Uterus (tissue), 4 donors: Measurements from ENCODE around the gene PCSK2. TPM values are rescaled to one million over a fixed set of nuclear protein-coding genes. Genes with fewer than 3 reads are reported as not detected.

Experiments
- DNase-seq, 2 donors: peaks; one replicate each; pipeline ENCODE4 v3.0.0-alpha.2; 2019 to 2020
- H3K27ac ChIP-seq, 2 donors: fragments of 200-600 bp; sonication (generic); 1 replicate in 1 of 2; 2 replicates in 1 of 2; pipeline ENCODE4 v1.5.1; 2016 to 2018
- H3K27me3 ChIP-seq, 2 donors: fragments of 200-600 bp; sonication (generic); one replicate each; pipeline ENCODE4 v1.5.1; 2018 to 2019; ENCODE audit warnings: control low read depth in 1 of 2
- H3K36me3 ChIP-seq, 2 donors: fragments of 200-600 bp; sonication (generic); one replicate each; pipeline ENCODE4 v1.5.1; 2019; ENCODE audit warnings: control low read depth in 1 of 2
- H3K4me1 ChIP-seq, 2 donors: fragments of 200-600 bp; sonication (generic); one replicate each; pipeline ENCODE4 v1.5.1; 2018 to 2019; ENCODE audit warnings: control low read depth in 1 of 2
- H3K4me3 ChIP-seq, 2 donors: fragments of 200-600 bp; sonication (generic); 1 replicate in 1 of 2; 2 replicates in 1 of 2; pipeline ENCODE4 v1.5.1; 2018 to 2019; ENCODE audit warnings: mild to moderate bottlenecking in 1 of 2
- H3K9me3 ChIP-seq, 2 donors: fragments of 200-600 bp; sonication (generic); one replicate each; pipeline ENCODE4 v1.5.1; 2019; ENCODE audit warnings: control low read depth in 1 of 2
- CTCF ChIP-seq, 4 experiments: fragments of 200-600 bp in 2 of 4; fragments of 450-650 bp in 2 of 4; sonication (generic) in 2 of 4; IDR thresholded peaks; one replicate each; pipeline ENCODE4 v1.5.1; 2016 to 2019; ENCODE audit warnings: antibody characterized with exemption in 4 of 4, mild to moderate bottlenecking in 2 of 4, moderate library complexity in 1 of 4
- POLR2A ChIP-seq, 2 donors: fragments of 450-650 bp; IDR thresholded peaks; one replicate each; pipeline ENCODE4 v1.6.1; 2016; ENCODE audit warnings: antibody characterized with exemption in 2 of 2, mild to moderate bottlenecking in 1 of 2, moderate library complexity in 1 of 2
- intact Hi-C: fragments of 100-400 bp; cut with DNase I; formaldehyde crosslinking; loops from one replicate; pipeline ENCODE4 v1.15.1; 2023; ENCODE audit warnings: low total_unique reads
- total RNA-seq, 4 donors: library from RNA; depleted of rRNA in 3 of 4; stranded (reverse); fragments of >200 nt in 3 of 4; gene quantifications; one replicate each; pipeline versions ENCODE4 v1.1.0 to v1.2.4, GENCODE V29; 2014 to 2023
- donor health status: DM: yes; HTN: yes; CAD: no.

The PCSK2 gene
- total RNA-seq, 4 donors from 2014 or later = 0.37 to 1.6 TPM; not detected in 2

GRCh38 chr20:17314264-17314663 is 87.4 kb downstream of the PCSK2 start:
- no peaks in the 10 kb centered on the region for H3K9me3 ChIP-seq
- intact Hi-C loops = no loop called here

GRCh38 chr20:17315407-17316231 is 88.8 kb downstream of the PCSK2 start:
- H3K9me3 ChIP-seq = no peaks in the 10 kb centered on the region
- H3K36me3 ChIP-seq = no peaks in the 10 kb centered on the region
- DNase-seq = no peak
- no peak overlapping the region for H3K4me3 ChIP-seq
- intact Hi-C loops = no loop called here
- no peaks in the 10 kb centered on the region for H3K27me3 ChIP-seq
- no peaks in the 10 kb centered on the region for H3K4me1 ChIP-seq
- TF ChIP-seq POLR2A (IDR thresholded peaks at IDR 0.05) (no peak), CTCF (IDR thresholded peaks at IDR 0.05) (no peak)
- H3K27ac ChIP-seq = no peak overlapping the region

More at GRCh38 chr20:17314264-17314663, 87.4 kb downstream of the PCSK2 start:
- no peak for TF ChIP-seq CTCF (IDR thresholded peaks at IDR 0.05)
- no peak for TF ChIP-seq POLR2A (IDR thresholded peaks at IDR 0.05)
- Histone ChIP-seq H3K4me1 (no peaks in the 10 kb centered on the region), H3K4me3 (no peak overlapping the region), H3K36me3 (no peaks in the 10 kb centered on the region), H3K27ac (no peak overlapping the region), H3K27me3 (no peaks in the 10 kb centered on the region)
- DNase-seq = no peak

- no peak for DNase-seq
- no peaks in the 10 kb centered on the region for H3K27me3 ChIP-seq
- H3K4me1 ChIP-seq = no peaks in the 10 kb centered on the region
- no peaks in the 10 kb centered on the region for H3K9me3 ChIP-seq
- no peak overlapping the region for H3K4me3 ChIP-seq
- intact Hi-C loops = no loop called here
- no peaks in the 10 kb centered on the region for H3K36me3 ChIP-seq
- no peak for TF ChIP-seq POLR2A (IDR thresholded peaks at IDR 0.05)
- no peak overlapping the region for H3K27ac ChIP-seq
Measured at GRCh38 chr20:17316316-17317038, 89.6 kb downstream of the PCSK2 start.

- intact Hi-C loops = no loop called here
- no peak for DNase-seq
- no peak overlapping the region for H3K27ac ChIP-seq
- TF ChIP-seq CTCF (IDR thresholded peaks at IDR 0.05) (no peak), POLR2A (IDR thresholded peaks at IDR 0.05) (no peak)
- no peaks in the 10 kb centered on the region for H3K36me3 ChIP-seq
- no peaks in the 10 kb centered on the region for H3K27me3 ChIP-seq
- no peak overlapping the region for H3K4me3 ChIP-seq
- no peaks in the 10 kb centered on the region for H3K4me1 ChIP-seq
- no peaks in the 10 kb centered on the region for H3K9me3 ChIP-seq
Measured at GRCh38 chr20:17317341-17317740, 90.5 kb downstream of the PCSK2 start.

GRCh38 chr20:17320456-17320855 is 93.6 kb downstream of the PCSK2 start:
- no peaks in the 10 kb centered on the region for H3K27me3 ChIP-seq
- H3K27ac ChIP-seq = no peak overlapping the region
- H3K4me3 ChIP-seq = no peak overlapping the region
- H3K36me3 ChIP-seq = no peaks in the 10 kb centered on the region
- no peaks in the 10 kb centered on the region for H3K4me1 ChIP-seq
- DNase-seq = no peak
- no peaks in the 10 kb centered on the region for H3K9me3 ChIP-seq
- intact Hi-C loops = no loop called here
- TF ChIP-seq POLR2A (IDR thresholded peaks at IDR 0.05) (no peak), CTCF (IDR thresholded peaks at IDR 0.05) (no peak)
